ENCODE results near the gene ARHGAP15. TPM values are rescaled to one million over a fixed set of nuclear protein-coding genes. Genes with fewer than 3 reads are reported as not detected.

ARHGAP15 gene
- total RNA-seq, 1 donor from 2014 or later, result not detected

- H3K4me3 Mint-ChIP-seq (ENCODE audit: unreplicated experiment), result no peak overlapping the region
- H3K27ac Mint-ChIP-seq (ENCODE audit: unreplicated experiment), result no peak overlapping the region
Observed at GRCh38 chr2:143486976-143487375, 357.8 kb downstream of the ARHGAP15 start.

GRCh38 chr2:143489145-143489544, 359.9 kb downstream of the ARHGAP15 start:
- no peaks in the 10 kb centered on the region for H3K9me3 Mint-ChIP-seq (ENCODE audit: unreplicated experiment)
- H3K36me3 Mint-ChIP-seq (ENCODE audit: unreplicated experiment), result no peaks in the 10 kb centered on the region
- no peak overlapping the region for H3K4me3 Mint-ChIP-seq (ENCODE audit: unreplicated experiment)
- H3K27ac Mint-ChIP-seq (ENCODE audit: unreplicated experiment), result no peak overlapping the region
- no peaks in the 10 kb centered on the region for H3K27me3 Mint-ChIP-seq (ENCODE audit: unreplicated experiment)
- H3K4me1 Mint-ChIP-seq (ENCODE audit: unreplicated experiment), result peaks cover 6% of the 10 kb centered on the region
- no peak for TF ChIP-seq CTCF (IDR thresholded peaks at IDR 0.05)
- DNase-seq (ENCODE audit: extremely low spot score, unreplicated experiment), result no peak

More at GRCh38 chr2:143486976-143487375, 357.8 kb downstream of the ARHGAP15 start:
- no peak for DNase-seq (ENCODE audit: extremely low spot score, unreplicated experiment)
- Mint-ChIP-seq H3K4me1 (ENCODE audit: unreplicated experiment) (peaks cover 21% of the 10 kb centered on the region), H3K9me3 (ENCODE audit: unreplicated experiment) (no peaks in the 10 kb centered on the region), H3K36me3 (ENCODE audit: unreplicated experiment) (no peaks in the 10 kb centered on the region), H3K27me3 (ENCODE audit: unreplicated experiment) (no peaks in the 10 kb centered on the region)
- TF ChIP-seq CTCF (IDR thresholded peaks at IDR 0.05), result no peak

- Mint-ChIP-seq H3K27me3 (ENCODE audit: unreplicated experiment) (no peaks in the 10 kb centered on the region), H3K36me3 (ENCODE audit: unreplicated experiment) (no peaks in the 10 kb centered on the region), H3K4me3 (ENCODE audit: unreplicated experiment) (no peak overlapping the region), H3K27ac (ENCODE audit: unreplicated experiment) (no peak overlapping the region), H3K9me3 (ENCODE audit: unreplicated experiment) (peaks cover 4% of the 10 kb centered on the region), H3K4me1 (ENCODE audit: unreplicated experiment) (peaks cover 6% of the 10 kb centered on the region)
- DNase-seq (ENCODE audit: extremely low spot score, unreplicated experiment), result no peak
- TF ChIP-seq CTCF (IDR thresholded peaks at IDR 0.05), result no peak
Observed at GRCh38 chr2:143491131-143491530, 361.9 kb downstream of the ARHGAP15 start.

- Mint-ChIP-seq H3K4me1 (ENCODE audit: unreplicated experiment) (peaks cover 6% of the 10 kb centered on the region), H3K36me3 (ENCODE audit: unreplicated experiment) (no peaks in the 10 kb centered on the region), H3K4me3 (ENCODE audit: unreplicated experiment) (no peak overlapping the region), H3K27me3 (ENCODE audit: unreplicated experiment) (no peaks in the 10 kb centered on the region), H3K9me3 (ENCODE audit: unreplicated experiment) (peaks cover 4% of the 10 kb centered on the region), H3K27ac (ENCODE audit: unreplicated experiment) (no peak overlapping the region)
- no peak for DNase-seq (ENCODE audit: extremely low spot score, unreplicated experiment)
- TF ChIP-seq CTCF (IDR thresholded peaks at IDR 0.05), result no peak
Observed at GRCh38 chr2:143493339-143493738, 364.1 kb downstream of the ARHGAP15 start.

GRCh38 chr2:143497726-143498125, 368.5 kb downstream of the ARHGAP15 start:
- Mint-ChIP-seq H3K36me3 (ENCODE audit: unreplicated experiment) (no peaks in the 10 kb centered on the region), H3K27ac (ENCODE audit: unreplicated experiment) (no peak overlapping the region), H3K4me3 (ENCODE audit: unreplicated experiment) (no peak overlapping the region), H3K27me3 (ENCODE audit: unreplicated experiment) (no peaks in the 10 kb centered on the region), H3K9me3 (ENCODE audit: unreplicated experiment) (peaks cover 4% of the 10 kb centered on the region), H3K4me1 (ENCODE audit: unreplicated experiment) (no peaks in the 10 kb centered on the region)
- no peak for TF ChIP-seq CTCF (IDR thresholded peaks at IDR 0.05)
- no peak for DNase-seq (ENCODE audit: extremely low spot score, unreplicated experiment)

All from osteocyte (in vitro differentiated cells).